ENCODE results near the gene PPP1CC.
"Not testable (repeated sequence)": the region's sequence is repeated elsewhere in the genome, so short reads cannot be mapped to it uniquely, and the experiment has no call there.

The PPP1CC gene

DNA sequence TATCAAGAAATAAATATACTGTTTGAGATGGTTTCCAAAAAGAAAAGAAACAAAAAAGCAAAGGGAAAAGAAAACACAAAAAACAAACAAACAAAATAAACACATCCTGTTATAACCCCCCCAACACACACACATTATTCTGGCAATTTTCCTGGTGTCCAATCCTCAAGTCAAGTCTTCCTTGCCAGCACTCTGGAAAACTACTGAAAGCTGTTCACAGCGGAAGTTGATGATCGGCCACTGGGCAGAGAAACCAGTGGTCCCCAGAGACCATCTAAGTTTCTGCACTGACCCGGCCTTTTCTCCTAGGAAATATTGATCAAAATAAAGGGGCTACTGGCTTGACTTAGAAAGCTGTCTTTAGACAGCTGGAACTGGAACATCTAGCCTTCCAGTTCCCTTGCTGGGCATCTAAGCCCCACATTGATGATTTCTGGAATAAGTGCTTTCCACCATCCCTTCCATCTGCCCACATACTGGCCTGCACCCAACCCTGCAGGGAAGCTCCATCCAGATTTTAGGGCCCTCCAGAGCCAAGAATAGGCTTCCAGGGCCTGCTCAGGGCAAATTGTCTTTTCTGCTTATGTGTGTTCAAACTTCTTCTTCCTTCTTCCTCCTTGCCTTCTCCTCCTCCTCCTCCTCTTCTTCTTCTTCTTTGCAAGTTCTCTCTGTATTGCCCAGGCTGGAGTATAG lies 11.6 kb upstream of the PPP1CC start:
- DNase-seq (ENCODE audit: low read depth in 2 of 2): no peak

DNA sequence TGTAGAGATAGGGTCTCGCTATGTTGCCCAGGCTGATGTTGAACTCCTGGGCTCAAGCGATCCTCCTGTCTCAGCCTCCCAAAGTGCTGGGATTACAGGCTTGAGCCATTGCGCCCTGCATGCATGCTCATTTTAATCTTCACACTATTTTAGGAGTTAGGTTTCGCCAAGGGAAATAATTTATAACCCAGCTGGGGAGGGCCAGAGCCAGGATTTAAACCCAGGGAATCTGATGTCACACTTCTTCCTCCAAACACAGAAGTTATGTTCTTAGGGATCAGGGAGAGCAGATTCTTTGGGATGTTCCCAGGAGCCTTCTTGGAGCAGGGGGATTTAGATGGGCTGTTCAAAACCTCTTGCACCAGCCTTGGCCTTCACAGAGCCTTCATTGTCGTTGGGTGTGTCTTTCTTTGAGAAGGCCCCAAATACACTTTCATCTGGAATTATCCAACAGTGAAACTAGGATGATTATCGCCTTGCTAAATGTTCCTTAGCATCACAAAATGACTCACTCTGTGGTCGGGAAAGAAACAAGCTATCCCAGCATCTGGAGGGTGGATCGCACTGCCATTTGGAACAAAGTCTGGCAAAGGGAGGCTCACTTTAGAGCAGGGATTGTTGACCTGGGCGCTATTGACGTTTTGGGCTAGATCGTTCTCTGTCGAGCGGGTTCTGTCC lies 8.2 kb upstream of the PPP1CC start:
- DNase-seq (ENCODE audit: low read depth in 2 of 2): no peak

DNA sequence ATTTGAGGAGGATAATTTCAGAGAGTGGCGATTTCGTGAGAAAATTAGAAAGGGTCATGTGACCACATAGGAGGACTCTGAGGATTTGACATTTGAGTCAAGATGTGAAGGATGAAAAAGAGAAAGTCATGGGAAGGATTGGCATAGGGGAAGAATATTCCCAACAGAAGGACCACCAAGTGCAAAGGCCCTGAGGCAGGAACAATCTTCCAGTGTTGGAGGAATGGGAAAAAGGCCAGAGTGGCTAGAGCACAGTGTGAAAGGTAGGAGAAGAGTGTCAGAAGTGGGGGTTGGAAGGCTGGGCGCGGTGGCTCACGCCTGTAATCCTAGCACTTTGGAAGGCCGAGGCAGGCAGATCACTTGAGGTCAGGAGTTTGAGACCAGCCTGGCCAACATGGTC lies 3.9 kb upstream of the PPP1CC start:
- DNase-seq (ENCODE audit: low read depth in 2 of 2): no peak

DNA sequence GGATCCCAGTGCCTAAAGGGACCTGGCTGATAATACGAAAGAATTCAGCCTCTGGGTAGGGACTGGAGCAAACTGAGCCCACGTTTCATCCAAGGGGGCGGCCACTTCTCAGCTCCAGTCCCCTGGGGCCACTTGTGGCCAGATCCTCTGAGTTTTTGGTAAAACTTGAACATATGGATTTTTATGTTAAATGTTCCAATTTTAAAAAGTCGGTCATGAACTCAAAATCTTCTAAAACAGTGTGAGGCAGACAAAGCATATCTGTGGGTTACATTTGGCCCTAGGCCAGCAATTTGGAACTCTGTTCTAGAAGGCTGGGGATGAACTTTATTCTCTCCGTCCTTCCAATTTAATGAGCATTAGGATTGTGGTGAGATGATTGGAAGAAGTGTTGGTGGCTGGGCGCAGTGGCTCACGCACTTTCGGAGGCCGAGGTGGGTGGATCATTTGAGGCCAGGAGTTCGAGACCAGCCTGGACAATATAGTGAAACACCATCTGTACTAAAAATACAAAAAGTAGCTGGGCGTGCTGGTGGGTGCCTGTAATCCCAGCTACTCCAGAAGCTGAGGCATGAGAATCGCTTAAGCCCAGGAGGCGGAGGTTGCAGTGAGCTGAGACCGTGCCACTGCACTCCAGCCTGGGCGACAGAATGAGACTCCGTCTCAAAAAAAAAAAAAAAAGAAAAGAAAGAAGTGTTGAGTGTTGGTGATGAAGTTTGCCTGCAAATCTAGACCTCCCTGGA lies 3.0 kb upstream of the PPP1CC start:
- DNase-seq (ENCODE audit: low read depth in 2 of 2): no peak

DNA sequence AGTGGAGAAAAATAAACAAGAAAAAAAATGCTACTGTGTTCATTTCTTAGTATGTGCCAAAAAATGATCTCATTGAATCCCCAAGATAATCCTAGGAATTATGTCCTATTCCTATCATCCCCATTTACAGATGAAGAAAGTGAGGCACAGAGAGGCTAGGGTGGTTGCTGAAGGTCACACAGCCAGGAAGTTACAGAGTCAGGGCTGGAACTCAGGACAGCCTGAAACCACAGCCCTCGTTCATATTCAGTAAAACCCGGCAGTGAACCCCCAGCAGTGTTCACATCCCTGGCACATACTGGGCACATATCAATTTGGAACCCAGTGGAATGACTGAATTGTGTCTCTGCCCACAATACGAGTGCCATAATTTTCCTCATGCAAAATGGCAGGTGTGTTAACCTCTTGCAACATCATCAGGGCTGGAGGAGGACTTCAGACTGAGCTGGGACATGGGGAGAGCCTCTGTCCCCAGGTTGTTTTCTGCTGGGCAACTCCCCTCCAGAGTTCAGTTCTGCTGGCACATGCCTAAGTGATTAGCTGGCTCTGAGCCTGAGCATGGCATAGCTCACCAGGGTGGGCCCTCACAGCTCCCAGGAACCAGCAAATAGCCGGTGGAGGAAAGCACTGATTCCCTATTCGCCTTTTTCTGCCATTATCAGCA lies 2.0 kb upstream of the PPP1CC start:
- DNase-seq (ENCODE audit: low read depth in 2 of 2): no peak

DNA sequence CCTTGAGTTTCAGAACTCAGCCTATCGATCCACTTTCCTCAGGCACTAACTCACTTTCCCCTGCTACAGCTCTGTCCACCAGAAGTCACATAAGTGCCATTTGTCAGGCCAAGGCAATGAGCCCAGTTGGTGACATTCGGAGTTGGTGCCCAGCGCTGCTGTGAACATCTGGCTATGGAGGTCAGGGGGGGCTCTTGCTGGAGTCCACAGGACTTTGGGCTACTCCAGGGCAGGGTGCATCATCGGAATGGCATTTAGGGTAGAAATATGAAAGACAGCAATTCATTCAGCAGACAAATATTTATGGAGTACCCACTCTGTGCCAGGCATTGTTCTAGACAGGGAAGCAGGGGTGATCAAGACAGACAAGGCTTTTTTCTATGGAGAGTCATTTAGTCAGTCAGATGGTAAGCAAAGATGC lies 1.5 kb upstream of the PPP1CC start:
- DNase-seq (ENCODE audit: low read depth in 2 of 2): no peak

DNA sequence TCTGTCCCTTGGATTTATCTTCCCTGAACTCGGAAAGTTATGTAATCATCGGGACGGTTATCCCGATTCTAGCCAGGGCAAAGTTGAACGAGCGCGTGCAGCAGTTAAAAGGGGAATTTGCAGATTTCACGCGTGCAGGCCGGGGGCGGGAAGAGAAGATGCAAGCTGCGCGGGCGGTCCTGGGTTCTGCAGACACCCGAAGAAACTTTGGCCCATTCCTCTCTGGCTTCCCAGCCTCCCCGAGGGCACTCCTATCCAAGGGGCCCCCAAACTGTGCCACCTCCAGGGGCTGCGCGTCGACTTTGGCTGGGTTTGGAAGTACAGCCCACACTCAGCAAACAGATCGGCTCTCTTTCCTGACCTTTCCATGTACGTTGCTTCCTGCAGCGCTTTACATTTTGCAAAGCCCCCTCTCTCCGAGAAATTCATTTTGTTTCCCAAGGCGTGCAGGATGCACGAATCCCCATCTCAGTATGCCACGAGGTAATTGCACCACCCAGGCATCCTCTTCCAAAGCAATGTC lies 941 bp upstream of the PPP1CC start:
- DNase-seq (ENCODE audit: low read depth in 2 of 2): no peak

DNA sequence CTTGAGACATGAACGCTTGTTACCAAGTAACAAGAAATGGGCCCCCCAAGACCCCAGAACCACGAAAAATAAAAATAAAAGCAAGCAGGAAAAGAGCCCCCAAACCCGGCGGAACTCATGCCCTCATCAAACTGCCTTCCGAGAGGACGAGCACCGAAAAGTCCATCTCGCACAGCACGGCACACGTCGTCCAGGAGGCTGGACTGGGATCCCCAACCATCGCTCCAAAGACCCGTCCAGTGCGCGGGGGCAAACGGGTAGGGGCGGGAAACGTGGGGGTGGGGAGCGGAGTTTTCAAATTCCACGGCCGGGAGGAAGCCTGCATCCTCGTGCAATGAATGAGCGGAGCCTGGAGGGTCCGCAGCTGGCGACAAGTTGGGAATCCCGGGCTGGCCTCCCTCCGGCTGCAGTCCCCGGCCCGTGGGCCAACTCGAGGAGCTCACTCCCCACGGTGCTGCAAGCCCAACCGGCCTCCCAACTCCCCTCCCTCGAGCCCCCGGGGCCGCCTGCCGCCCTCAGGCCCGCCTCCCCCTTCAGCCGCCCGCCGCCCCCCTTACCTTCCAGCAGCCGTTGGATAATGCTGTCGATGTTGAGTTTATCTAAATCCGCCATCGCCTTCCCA lies 484 bp downstream of the PPP1CC start:
- DNase-seq (ENCODE audit: low read depth in 2 of 2): no peak

DNA sequence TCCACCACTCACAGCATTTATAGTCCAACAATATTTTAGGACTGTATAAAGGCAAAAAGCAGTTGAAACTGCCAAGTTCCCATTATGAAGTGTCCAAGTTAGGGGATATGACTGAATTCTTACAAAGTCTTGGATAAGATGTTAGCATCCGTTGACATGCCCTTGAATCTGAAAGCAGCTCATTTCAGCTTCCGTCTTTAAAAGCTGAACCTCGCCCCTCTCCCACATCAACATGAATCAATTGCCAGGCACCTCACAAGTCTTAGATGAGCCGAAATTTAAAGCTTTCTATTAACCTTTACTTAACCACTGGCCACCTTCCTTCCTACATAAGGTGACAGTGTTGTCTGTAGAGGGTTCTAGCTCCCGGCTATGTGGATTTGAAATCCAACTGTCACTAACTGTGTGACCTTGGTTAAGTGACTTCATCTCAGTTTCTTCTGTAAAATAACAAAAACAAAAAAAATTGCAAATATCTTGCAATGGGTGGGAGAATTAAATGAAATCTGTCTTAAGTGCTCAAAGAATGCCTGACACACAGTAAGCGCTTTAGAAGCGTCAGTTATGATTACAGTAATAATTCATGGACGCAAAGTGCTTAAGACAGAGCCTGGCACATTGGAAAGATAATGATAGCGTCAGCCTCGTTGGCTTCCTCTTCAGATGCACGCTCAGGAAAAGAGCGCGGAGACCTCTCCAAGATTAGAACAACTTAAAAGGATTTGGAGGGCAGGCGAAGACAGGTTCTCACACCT lies 1.2 kb downstream of the PPP1CC start:
- DNase-seq (ENCODE audit: low read depth in 2 of 2): no peak

DNA sequence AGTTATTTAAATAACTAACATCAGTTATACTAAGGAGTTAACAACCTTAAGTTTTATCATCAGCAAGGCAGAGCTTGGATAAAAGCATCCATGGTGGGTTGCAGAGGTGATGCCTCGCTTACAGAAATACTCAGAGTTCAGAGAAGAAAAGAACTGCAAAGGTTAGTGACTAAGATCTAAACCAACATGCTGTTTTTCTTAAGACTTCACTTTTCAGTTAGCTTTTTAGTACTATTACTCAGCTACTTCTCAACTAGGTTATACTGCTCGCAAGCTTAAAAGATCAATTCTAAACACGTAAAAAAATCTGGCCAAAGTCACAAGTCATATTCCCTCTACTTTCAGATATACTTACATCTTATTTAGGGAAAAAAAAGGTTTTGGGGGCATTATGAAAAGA lies 2.8 kb downstream of the PPP1CC start:
- no peak for DNase-seq (ENCODE audit: low read depth in 2 of 2)

DNA sequence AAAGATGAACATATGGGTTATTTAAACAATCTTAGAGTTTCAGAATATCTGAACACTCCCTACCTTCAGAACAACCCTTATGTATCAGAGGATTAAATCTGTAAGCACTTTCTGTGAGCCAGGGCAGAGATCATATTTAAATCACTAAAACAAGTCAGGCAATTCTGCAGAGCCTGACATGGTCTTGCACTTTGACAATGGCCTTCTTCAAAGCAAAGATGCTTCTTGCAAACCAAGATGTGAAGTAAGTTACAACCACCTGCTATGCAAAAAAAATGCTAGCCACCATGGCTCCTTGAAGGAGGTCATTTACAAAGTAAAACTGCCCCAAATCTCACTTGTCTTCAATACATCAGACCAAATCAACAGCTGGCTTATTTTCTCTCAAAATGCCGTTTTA lies 3.2 kb downstream of the PPP1CC start:
- no peak for DNase-seq (ENCODE audit: low read depth in 2 of 2)

DNA sequence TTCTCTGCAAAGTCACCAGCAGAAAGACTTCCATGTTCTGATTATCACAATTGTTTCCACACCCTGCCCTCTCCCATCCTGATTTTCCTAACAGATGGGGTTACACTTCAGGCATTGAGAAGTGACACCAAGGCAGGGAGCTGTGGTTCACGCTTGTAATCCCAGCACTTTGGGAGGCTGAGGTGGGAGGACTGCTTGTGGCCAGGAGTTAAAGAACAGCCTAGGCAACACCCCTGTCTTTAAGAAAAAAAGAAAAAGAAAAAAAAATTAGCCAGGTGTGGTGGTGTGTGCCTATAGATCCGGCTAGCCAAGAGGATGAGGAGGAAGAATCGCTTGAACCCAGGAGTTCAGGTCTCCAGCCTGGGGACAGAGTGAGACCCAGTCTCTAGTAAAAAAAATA lies 5.2 kb downstream of the PPP1CC start:
- DNase-seq (ENCODE audit: low read depth in 2 of 2): no peak

DNA sequence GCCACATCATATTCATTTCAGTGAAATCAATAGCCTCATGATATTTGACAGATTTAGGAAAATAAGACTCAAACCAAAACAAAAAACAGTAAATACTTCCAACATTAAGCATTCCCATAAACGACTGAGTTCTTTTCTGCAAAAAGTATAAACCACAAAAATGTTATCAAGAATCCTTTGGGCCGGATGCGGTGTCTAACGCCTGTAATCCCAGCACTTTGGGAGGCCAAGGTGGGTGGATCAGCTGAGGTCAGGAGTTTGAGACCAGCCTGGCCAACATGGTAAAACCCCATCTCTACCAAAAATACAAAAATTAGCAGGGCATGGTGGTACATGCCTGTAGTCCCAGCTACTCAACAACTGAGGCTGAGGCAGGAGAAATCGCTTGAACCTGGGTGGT lies 5.7 kb downstream of the PPP1CC start:
- not testable (repeated sequence) for DNase-seq (ENCODE audit: low read depth in 2 of 2)

DNA sequence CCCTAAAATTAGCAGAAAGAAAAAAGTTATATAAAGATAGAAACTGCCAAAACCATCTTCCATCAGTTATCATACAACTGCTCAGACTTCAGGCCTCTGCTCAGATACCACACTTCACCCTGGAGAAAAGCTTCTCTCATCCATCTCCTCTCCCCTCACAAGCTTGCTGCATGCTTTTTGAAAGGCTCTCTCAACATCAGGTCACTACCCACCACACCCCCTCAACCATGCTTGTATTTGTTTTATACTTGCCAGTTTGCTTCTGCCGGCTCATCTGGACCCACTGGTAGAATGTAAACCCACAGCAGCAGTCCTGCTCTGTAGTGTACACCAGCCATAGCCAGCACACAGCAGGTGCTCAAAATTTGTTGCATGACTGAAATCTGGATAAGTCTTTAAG lies 8.8 kb downstream of the PPP1CC start:
- DNase-seq (ENCODE audit: low read depth in 2 of 2): no peak

DNA sequence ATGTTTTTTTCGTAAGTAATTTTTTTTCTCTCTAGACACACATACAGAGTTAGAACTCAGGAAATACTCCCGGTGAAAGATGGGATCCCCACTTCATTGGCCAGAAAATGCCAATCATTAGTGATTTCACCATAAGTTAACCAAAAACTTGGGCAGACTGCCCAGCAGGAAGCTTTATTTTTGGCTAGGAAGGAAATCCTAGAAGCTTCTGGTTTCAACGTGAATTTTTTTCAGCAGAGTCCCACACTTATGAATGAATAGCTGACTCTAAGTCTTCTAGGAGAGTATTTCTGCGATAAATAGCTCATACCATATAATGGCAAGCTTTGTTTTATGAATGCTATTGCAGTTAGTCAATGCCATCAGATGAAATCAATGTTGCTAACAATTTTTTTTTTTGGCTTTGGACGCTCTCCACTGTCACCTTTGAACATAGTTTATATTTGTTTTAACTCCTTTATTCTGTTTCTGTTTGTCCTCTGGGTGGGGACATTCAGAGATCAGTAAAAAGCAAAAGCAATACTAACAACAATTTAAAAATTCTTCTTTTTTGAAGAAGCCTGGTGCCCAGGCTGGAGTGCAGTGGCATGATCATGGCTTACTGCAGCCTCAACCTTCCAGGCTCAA lies 9.5 kb downstream of the PPP1CC start:
- no peak for DNase-seq (ENCODE audit: low read depth in 2 of 2)

DNA sequence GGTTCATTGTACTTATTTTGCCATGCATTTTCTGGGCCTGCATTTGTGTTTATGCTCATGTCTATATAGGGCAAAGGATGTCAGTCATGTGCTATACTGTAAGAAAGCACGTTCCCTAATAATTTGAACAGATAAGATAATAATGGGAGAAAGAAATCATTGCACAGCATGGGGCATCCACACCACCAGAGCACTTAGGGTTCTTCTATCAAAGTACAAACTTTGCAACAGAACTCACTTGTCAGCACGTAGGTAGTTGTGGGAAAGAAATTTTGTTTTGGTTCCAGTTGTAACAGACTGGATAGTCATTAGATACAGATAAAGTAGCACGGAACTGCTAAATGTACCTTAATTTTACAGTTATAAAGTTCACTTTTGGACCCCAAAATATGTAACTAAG lies 10.1 kb downstream of the PPP1CC start:
- no peak for DNase-seq (ENCODE audit: low read depth in 2 of 2)

DNA sequence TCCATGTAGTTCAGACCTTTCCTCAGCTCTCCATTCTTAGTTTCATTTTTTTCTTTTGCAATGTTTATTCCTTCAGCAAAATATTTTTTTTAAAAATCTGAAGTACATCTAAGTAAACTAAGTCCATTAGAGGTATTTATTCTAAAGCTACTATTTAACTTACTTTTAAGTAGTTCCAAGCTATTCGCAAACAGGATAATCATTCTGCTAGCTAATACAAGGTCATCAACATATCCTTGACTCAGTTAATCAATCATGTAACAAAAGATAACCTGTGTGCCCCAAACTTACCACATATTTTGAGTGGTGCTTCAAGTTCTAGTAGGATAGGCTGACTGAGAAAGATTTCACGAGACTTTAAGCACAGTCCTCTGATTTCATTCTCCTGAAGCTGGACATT lies 11.2 kb downstream of the PPP1CC start:
- no peak for DNase-seq (ENCODE audit: low read depth in 2 of 2)

DNA sequence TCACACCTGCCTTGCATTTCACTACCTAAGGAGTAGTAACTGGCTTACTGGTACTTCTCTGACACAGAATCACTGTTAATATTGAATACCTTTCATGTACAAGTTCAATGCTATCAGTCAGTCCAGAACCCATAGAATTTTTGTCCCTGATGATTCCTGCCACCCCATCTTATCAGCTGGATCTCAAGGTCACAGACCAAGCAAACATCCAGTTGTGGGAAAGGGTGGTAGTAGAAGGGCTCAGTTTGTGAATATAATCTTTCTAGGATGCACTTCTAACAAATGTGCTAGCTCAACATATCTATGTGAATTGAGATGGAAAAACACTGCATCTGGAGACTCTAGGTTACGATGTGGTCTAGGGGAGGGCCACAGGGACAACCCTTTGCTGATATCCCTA lies 14.1 kb downstream of the PPP1CC start:
- no peak for DNase-seq (ENCODE audit: low read depth in 2 of 2)

DNA sequence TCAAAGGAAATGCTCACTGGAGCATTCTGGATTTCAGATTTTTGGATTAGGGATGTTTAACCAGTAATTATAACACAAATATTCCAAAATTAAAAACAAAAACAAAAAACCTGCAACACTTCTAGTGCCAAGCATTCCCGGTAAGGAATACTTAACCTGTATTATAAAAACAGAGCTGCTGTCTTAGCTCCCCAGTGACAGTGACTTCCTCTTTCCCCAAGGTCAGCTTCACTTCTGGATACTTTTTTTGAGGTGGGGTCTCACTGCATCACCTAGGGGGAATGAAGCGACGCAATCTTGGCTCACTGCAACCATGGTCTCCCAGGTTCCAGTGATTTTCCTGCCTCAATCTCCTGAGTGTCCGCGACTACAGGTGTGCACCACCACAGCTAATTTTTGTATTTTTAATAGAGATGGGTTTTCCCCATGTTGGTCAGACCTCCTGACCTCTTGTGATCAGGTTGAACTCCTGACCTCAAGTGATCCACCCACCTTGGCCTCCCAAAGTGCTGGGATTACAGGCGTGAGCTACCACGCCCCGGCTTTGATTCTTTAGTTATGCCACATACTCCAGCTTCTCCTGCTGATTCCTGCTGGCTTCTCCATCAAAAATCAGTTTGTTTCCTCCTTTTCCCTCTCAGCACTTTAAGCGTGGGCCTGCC lies 15.9 kb downstream of the PPP1CC start:
- DNase-seq (ENCODE audit: low read depth in 2 of 2): no peak

DNA sequence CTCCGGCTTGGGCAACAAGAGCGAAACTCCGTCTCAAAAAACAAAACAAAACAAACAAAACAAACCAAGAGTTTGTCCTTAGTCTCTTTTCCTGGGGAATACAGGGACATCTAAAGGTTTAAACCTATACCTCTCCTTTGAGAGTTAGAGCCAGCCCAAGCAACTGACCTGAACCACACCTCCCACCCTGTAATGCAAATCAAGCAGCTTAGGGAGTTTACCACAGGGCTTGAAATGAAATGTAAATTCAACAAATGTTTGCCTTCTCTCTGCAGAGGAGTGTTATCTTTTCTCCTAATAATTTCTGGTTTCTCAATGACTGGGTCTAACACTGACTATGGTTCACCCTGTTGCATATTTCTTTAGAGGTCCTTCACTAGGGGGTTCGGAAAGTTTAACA lies 16.7 kb downstream of the PPP1CC start:
- no peak for DNase-seq (ENCODE audit: low read depth in 2 of 2)
